K562 (cell line): Measurements from ENCODE around the gene ILF3. TPM values are rescaled to one million over a fixed set of nuclear protein-coding genes. Genes with fewer than 3 reads are reported as not detected.
A peak's percentile ranks its signal among the peaks of the same experiment; 100 is the strongest.

Experiments
- CHD4 ChIP-seq: fragments of 200-600 bp; sonication (generic); IDR thresholded peaks from 3 replicates; pipeline ENCODE4 v1.6.1; 2012; ENCODE audit warnings: low read depth, mild to moderate bottlenecking, mixed read lengths, low read length, inconsistent platforms; ENCODE audit not compliant: insufficient read depth, insufficient replicate concordance, poor library complexity, severe bottlenecking
- HDAC2 ChIP-seq: fragments of 450-650 bp; IDR thresholded peaks from 2 replicates; pipeline ENCODE4 v1.6.1; 2016; ENCODE audit warnings: mild to moderate bottlenecking
- HLTF ChIP-seq: fragments of 450-650 bp; IDR thresholded peaks from 2 replicates; pipeline ENCODE4 v1.6.1; 2016
- RFX1 ChIP-seq: fragments of 450-650 bp; IDR thresholded peaks from 2 replicates; pipeline ENCODE4 v1.6.1; 2016; ENCODE audit warnings: mild to moderate bottlenecking, moderate library complexity
- RUNX1 ChIP-seq: sonication (generic); IDR thresholded peaks from 2 replicates; pipeline ENCODE4 v1.6.1; 2016; ENCODE audit warnings: antibody characterized with exemption, low read depth
- SAP30 ChIP-seq: fragments of 200-600 bp; sonication (generic); IDR thresholded peaks from 2 replicates; pipeline ENCODE4 v1.6.1; 2012; ENCODE audit warnings: borderline replicate concordance, low read depth, mild to moderate bottlenecking, moderate library complexity, low read length, control low read depth, inconsistent platforms; ENCODE audit not compliant: insufficient read depth, poor library complexity, severe bottlenecking
- SP1 ChIP-seq: sonication (generic); formaldehyde crosslinking; IDR thresholded peaks from 2 replicates; pipeline ENCODE4 v1.8.1; 2022; ENCODE audit warnings: mild to moderate bottlenecking, missing genetic modification reagents
- TEAD1 ChIP-seq, 2 experiments: fragments of 450-650 bp in 1 of 2; sonication (generic) in 1 of 2; formaldehyde crosslinking; IDR thresholded peaks; 2 replicates each; pipeline versions ENCODE4 v1.4.0 to v1.8.0; 2020 to 2022; ENCODE audit warnings: mild to moderate bottlenecking in 2 of 2, missing genetic modification reagents in 1 of 2
- polyA plus RNA-seq, 8 experiments: library from polyadenylated mRNA; depleted of rRNA in 4 of 8; stranded (reverse) in 5 of 8; unstranded in 3 of 8; fragments of >200 nt; fragmentation: Nextera tagmentation in 2 of 8; fragmentation: Illumina TruSeq in 1 of 8; extraction: Ambion mirVana in 2 of 8; extraction: Trizol in 1 of 8; gene quantifications; 2 replicates each; pipeline versions ENCODE4 v1.2.1 to v1.2.3, GENCODE V29; 2011 to 2014; ENCODE audit warnings: inconsistent platforms in 1 of 8, missing spikeins in 1 of 8
- total RNA-seq, 7 experiments: library from RNA; depleted of rRNA in 6 of 7; stranded (reverse); fragments of >200 nt in 6 of 7; fragmentation: Illumina TruSeq in 2 of 7; extraction: Trizol in 2 of 7; gene quantifications; 2 replicates each; pipeline versions ENCODE4 v1.2.1 to v1.2.3, GENCODE V29; 2011 to 2021; ENCODE audit warnings: low replicate concordance in 1 of 7
- TF ChIP-seq, protein P1 (sequence below): sonication (generic); formaldehyde crosslinking; IDR thresholded peaks from 2 replicates; pipeline ENCODE4 v1.8.0; 2022; ENCODE audit warnings: mild to moderate bottlenecking, low read depth, missing genetic modification reagents
- TF ChIP-seq, protein P2 (sequence below): fragments of 250-450 bp; sonication (Bioruptor Pico); IDR thresholded peaks from 2 replicates; pipeline ENCODE4 v1.8.0; 2021; ENCODE audit warnings: mild to moderate bottlenecking, moderate library complexity
- TF ChIP-seq, protein P3 (sequence below): fragments of 250-450 bp; sonication (Bioruptor Pico); IDR thresholded peaks from 2 replicates; pipeline ENCODE4 v1.4.0; 2020; ENCODE audit warnings: mild to moderate bottlenecking, moderate library complexity, borderline replicate concordance
- TF ChIP-seq, protein P4 (sequence below): sonication (generic); formaldehyde crosslinking; IDR thresholded peaks from 2 replicates; pipeline ENCODE4 v1.8.1; 2023; ENCODE audit warnings: mild to moderate bottlenecking, missing genetic modification reagents, moderate library complexity
- TF ChIP-seq, protein P5 (sequence below): sonication (generic); formaldehyde crosslinking; IDR thresholded peaks from 2 replicates; pipeline ENCODE4 v1.9.0; 2022; ENCODE audit warnings: mild to moderate bottlenecking, missing genetic modification reagents

Gene ILF3
- total and polyA plus RNA-seq, 9 of the 15 experiments (the other 6 are each of a cell fraction or from before 2014, with no cell fraction given): 26.0 to 453 (median 175) TPM

DNA sequence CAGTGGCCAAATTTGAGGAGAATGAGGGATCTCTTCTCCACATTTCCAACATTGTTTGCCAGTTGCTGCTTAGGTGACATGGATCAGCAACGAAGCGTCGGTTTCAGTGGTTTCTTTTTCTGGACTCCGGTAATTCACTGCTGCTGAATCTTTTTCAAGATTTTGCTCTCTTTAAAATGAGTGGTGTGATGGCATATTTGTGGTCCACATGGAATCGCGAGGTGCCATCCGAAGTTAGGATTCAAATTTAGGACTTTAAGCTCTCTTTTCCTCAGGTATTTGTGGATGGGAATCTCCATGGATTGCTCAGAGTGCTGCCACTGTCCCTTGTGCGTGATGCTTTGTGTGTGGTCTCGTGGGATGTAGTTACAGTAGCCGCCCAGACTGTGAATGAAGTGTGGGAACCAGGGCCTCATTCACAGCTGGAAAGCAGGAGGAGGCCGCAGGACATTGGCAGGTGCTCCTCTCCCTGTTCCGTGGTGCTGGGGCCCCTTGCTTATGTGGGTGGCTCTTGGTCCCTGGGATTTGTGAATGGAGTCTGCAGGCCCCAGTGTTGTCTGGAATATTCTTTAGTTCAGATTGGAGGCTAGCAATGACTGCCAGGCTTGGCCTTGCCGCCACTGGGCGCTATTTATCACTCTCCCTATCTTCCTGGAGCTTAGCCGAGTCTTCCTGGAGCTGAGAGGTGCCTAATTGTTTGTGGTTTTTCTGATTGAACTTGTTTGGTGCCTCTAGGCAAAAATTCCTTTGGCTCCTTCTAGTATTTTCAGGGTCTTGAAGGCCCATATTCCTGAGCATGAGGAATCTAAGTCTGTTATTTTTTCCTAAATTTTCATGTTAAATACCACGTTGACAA lies 1.5 kb downstream of the ILF3 start (continued):
- TF ChIP-seq, protein P1, sequence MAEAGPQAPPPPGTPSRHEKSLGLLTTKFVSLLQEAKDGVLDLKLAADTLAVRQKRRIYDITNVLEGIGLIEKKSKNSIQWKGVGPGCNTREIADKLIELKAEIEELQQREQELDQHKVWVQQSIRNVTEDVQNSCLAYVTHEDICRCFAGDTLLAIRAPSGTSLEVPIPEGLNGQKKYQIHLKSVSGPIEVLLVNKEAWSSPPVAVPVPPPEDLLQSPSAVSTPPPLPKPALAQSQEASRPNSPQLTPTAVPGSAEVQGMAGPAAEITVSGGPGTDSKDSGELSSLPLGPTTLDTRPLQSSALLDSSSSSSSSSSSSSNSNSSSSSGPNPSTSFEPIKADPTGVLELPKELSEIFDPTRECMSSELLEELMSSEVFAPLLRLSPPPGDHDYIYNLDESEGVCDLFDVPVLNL (CRISPR knock-in tag): 0 out of 2 replicates have a peak, but pooled peaks have one; percentile 35
- TF ChIP-seq, protein P2, sequence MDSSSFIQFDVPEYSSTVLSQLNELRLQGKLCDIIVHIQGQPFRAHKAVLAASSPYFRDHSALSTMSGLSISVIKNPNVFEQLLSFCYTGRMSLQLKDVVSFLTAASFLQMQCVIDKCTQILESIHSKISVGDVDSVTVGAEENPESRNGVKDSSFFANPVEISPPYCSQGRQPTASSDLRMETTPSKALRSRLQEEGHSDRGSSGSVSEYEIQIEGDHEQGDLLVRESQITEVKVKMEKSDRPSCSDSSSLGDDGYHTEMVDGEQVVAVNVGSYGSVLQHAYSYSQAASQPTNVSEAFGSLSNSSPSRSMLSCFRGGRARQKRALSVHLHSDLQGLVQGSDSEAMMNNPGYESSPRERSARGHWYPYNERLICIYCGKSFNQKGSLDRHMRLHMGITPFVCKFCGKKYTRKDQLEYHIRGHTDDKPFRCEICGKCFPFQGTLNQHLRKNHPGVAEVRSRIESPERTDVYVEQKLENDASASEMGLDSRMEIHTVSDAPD (CRISPR knock-in tag): no peak
- TF ChIP-seq, protein P3, sequence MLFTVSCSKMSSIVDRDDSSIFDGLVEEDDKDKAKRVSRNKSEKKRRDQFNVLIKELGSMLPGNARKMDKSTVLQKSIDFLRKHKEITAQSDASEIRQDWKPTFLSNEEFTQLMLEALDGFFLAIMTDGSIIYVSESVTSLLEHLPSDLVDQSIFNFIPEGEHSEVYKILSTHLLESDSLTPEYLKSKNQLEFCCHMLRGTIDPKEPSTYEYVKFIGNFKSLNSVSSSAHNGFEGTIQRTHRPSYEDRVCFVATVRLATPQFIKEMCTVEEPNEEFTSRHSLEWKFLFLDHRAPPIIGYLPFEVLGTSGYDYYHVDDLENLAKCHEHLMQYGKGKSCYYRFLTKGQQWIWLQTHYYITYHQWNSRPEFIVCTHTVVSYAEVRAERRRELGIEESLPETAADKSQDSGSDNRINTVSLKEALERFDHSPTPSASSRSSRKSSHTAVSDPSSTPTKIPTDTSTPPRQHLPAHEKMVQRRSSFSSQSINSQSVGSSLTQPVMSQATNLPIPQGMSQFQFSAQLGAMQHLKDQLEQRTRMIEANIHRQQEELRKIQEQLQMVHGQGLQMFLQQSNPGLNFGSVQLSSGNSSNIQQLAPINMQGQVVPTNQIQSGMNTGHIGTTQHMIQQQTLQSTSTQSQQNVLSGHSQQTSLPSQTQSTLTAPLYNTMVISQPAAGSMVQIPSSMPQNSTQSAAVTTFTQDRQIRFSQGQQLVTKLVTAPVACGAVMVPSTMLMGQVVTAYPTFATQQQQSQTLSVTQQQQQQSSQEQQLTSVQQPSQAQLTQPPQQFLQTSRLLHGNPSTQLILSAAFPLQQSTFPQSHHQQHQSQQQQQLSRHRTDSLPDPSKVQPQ (CRISPR knock-in tag): no peak
- no peak for TF ChIP-seq RUNX1
- no peak for TF ChIP-seq RFX1
- TF ChIP-seq, protein P4, sequence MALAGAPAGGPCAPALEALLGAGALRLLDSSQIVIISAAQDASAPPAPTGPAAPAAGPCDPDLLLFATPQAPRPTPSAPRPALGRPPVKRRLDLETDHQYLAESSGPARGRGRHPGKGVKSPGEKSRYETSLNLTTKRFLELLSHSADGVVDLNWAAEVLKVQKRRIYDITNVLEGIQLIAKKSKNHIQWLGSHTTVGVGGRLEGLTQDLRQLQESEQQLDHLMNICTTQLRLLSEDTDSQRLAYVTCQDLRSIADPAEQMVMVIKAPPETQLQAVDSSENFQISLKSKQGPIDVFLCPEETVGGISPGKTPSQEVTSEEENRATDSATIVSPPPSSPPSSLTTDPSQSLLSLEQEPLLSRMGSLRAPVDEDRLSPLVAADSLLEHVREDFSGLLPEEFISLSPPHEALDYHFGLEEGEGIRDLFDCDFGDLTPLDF: no peak
- no peak for TF ChIP-seq TEAD1 (CRISPR knock-in tag; IDR thresholded peaks at IDR 0.05)
- no peak for TF ChIP-seq HLTF
- peak; percentile 59; the same call in 1 of the 2 replicates for TF ChIP-seq HDAC2
- TF ChIP-seq, protein P5, sequence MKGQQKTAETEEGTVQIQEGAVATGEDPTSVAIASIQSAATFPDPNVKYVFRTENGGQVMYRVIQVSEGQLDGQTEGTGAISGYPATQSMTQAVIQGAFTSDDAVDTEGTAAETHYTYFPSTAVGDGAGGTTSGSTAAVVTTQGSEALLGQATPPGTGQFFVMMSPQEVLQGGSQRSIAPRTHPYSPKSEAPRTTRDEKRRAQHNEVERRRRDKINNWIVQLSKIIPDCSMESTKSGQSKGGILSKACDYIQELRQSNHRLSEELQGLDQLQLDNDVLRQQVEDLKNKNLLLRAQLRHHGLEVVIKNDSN (CRISPR knock-in tag): no peak
- TF ChIP-seq SAP30: no peak
- TF ChIP-seq SP1 (CRISPR knock-in tag): peak; percentile 29; the same call in 1 of the 2 replicates
- TF ChIP-seq CHD4: no peak
